HFFc6 (cell line): ENCODE data around the gene CPT1C. TPM values are rescaled to one million over a fixed set of nuclear protein-coding genes. Genes with fewer than 3 reads are reported as not detected.

Experiments used
- DNase-seq: peaks from one replicate; pipeline ENCODE4 v3.0.0-alpha.2; 2018
- H3K27ac Mint-ChIP-seq: 2 replicates; pipeline ENCODE4 v1.8.0; 2020; ENCODE audit warnings: mild to moderate bottlenecking, mixed read lengths
- H3K27me3 Mint-ChIP-seq: 2 replicates; pipeline ENCODE4 v1.8.0; 2021; ENCODE audit warnings: mild to moderate bottlenecking, moderate library complexity, mixed read lengths; ENCODE audit not compliant: insufficient read depth
- H3K36me3 Mint-ChIP-seq: 2 replicates; pipeline ENCODE4 v1.8.0; 2021; ENCODE audit warnings: low read depth, mixed read lengths
- H3K4me1 Mint-ChIP-seq: 2 replicates; pipeline ENCODE4 v1.8.0; 2020; ENCODE audit warnings: low read depth, mixed read lengths
- H3K4me3 Mint-ChIP-seq: 2 replicates; pipeline ENCODE4 v1.8.0; 2020; ENCODE audit warnings: mild to moderate bottlenecking, moderate library complexity, mixed read lengths
- H3K9me3 Mint-ChIP-seq: 2 replicates; pipeline ENCODE4 v1.8.0; 2020; ENCODE audit warnings: mild to moderate bottlenecking, mixed read lengths
- CTCF ChIP-seq: fragments of 200-600 bp; sonication (generic); IDR thresholded peaks from 2 replicates; pipeline ENCODE4 v1.5.0; 2021; ENCODE audit warnings: antibody characterized with exemption, mild to moderate bottlenecking
- total RNA-seq, 6 experiments: library from RNA; stranded (reverse); fragmentation: NEBNext Ultra II Directional; extraction: Animal tissue kit (Norgen Biotek cat#: 25700); gene quantifications; 2 replicates in 1 of 6; 3 replicates in 5 of 6; pipeline ENCODE4 v1.2.3, GENCODE V29; 2021

The CPT1C gene
- total RNA-seq, 6 experiments from 2014 or later: 32.7 to 42.6 (median 36.4) TPM

GRCh38 chr19:49681830-49682229, 9.1 kb upstream of the CPT1C start:
- Mint-ChIP-seq H3K27me3 (peaks cover 10% of the 10 kb centered on the region), H3K4me3 (no peak overlapping the region), H3K9me3 (no peaks in the 10 kb centered on the region), H3K36me3 (peaks cover 10% of the 10 kb centered on the region; the same call in 1 of the 2 replicates), H3K27ac (no peak overlapping the region), H3K4me1 (peaks cover 21% of the 10 kb centered on the region)
- no peak for DNase-seq
- TF ChIP-seq CTCF: no peak

DNA sequence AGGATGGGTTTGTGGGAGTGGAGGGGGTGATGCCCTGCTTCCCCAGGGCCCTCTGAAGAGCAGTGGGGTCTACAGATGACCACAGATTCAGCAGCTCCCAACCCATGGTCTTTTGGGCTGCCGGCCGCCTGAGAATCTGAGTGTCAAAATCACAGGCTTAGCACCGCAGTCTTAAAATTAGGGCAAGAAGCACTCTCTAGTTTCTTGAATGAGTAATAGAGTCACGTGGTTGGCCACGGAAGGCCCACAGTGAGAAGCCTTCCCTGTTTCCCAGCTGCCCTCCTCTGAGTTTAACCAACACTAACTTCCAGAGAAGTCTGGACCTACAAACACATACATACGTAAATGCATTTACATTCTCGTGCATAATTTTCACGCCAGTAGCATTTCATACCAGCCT, 8.6 kb upstream of the CPT1C start:
- no peak for TF ChIP-seq CTCF
- peaks cover 7% of the 10 kb centered on the region for H3K27me3 Mint-ChIP-seq
- no peak overlapping the region for H3K4me3 Mint-ChIP-seq
- DNase-seq: no peak
- H3K9me3 Mint-ChIP-seq: no peaks in the 10 kb centered on the region
- H3K36me3 Mint-ChIP-seq: peaks cover 10% of the 10 kb centered on the region; the same call in 1 of the 2 replicates
- peaks cover 21% of the 10 kb centered on the region for H3K4me1 Mint-ChIP-seq
- H3K27ac Mint-ChIP-seq: no peak overlapping the region; the same call in 1 of the 2 replicates

DNA sequence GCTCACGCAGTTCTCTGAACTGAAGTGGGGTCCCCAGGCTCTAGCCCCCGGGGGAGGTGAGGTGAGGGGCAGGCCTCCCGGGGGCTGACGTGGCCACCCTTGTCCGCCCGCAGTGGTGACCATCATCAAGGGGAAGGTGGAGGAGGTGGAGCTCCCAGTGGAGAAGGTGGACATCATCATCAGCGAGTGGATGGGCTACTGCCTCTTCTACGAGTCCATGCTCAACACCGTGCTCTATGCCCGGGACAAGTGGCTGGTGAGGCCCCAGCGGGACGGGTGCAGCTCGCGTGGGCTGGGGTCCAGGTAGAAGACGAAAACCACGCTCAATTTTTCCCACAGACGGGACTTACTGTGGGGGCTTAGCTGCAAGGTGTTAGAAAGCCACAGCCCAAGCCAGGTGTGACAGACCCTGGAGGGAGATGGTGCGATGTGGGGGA, 7.1 kb upstream of the CPT1C start:
- no peak for DNase-seq
- TF ChIP-seq CTCF: no peak
- peaks cover 14% of the 10 kb centered on the region for H3K36me3 Mint-ChIP-seq
- H3K4me3 Mint-ChIP-seq: no peak overlapping the region
- H3K9me3 Mint-ChIP-seq: no peaks in the 10 kb centered on the region
- H3K4me1 Mint-ChIP-seq: peaks cover 14% of the 10 kb centered on the region
- peaks cover 7% of the 10 kb centered on the region for H3K27me3 Mint-ChIP-seq
- H3K27ac Mint-ChIP-seq: no peak overlapping the region

DNA sequence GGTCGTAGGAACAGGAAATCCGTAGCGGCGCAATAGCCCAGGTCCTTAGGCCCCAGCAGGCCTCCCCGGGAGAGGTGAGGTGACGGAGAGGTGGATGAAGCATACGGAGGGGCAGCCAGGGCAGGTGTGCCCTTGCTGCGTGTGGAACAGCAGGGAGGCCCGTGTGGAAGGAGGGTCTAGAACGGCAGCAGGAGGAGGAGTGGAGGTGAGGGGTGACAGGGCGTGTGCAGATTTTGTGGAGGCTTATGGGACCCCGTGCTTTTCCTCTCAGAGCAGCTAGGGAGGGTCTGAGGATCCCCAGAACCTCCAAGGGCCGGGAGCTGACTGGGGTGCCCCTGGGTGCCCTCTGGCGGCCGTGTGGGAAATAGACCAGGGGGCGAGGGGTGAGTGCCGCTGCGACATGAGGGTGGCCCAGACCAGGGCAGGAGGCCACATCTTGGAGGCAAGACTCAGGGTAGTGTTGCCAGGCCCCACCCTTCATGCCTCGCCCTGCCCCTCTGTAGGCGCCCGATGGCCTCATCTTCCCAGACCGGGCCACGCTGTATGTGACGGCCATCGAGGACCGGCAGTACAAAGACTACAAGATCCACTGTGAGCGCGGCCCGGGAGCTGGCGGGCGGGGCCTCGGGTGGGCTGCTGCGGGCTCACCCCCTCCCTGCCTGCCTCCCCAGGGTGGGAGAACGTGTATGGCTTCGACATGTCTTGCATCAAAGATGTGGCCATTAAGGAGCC, 6.5 kb upstream of the CPT1C start:
- Mint-ChIP-seq H3K4me3 (no peak overlapping the region), H3K9me3 (no peaks in the 10 kb centered on the region), H3K36me3 (peaks cover 14% of the 10 kb centered on the region), H3K4me1 (peaks cover 14% of the 10 kb centered on the region), H3K27me3 (peaks cover 7% of the 10 kb centered on the region), H3K27ac (no peak overlapping the region)
- TF ChIP-seq CTCF: peak; percentile 71
- no peak for DNase-seq

GRCh38 chr19:49684983-49685553, 5.8 kb upstream of the CPT1C start:
- H3K4me3 Mint-ChIP-seq: no peak overlapping the region
- DNase-seq: no peak
- peaks cover 6% of the 10 kb centered on the region for H3K27me3 Mint-ChIP-seq
- 0 out of 2 replicates have a peak overlapping the region, but pooled peaks have one; percentile 24 for H3K27ac Mint-ChIP-seq
- no peaks in the 10 kb centered on the region for H3K9me3 Mint-ChIP-seq
- H3K36me3 Mint-ChIP-seq: peaks cover 14% of the 10 kb centered on the region
- TF ChIP-seq CTCF: no peak
- peaks cover 14% of the 10 kb centered on the region for H3K4me1 Mint-ChIP-seq
